ENCODE data around the gene PPP1R12B.
"Not testable (repeated sequence)": the region's sequence is repeated elsewhere in the genome, so short reads cannot be mapped to it uniquely, and the experiment has no call there.

PPP1R12B gene

DNA sequence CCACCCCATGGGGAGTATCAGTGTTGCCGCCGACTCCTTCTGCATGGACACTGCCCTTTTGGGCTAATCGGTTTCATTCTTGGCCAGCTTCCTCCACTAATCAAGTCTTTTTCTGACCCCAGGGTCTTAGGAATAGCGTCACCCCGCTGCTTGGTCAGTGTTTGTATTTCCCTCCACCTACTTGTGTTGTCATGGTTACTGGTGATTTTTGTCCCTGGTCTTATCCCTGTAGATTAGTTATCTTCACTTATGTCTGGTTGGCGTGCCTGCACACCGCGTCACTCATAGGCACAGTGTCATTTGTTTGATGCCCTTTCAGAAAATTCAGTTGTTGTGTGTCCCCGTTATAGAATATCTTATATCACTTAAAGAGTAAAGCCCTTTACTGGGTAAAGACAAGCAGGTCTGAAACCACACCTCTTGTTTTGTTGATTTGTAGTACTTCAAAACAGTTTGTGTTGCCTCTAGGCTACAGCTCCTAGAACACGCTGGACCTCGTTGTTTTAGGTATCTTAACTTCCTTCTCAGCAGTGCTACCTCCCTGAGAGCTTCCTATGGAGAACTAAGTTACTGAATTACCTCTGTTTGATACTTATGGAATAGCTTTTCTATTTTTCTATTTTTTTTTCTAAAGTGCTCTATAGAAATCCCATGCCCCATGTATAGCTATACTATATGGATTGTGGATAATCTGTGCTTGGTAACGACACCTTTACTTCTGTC lies 868 bp downstream of the PPP1R12B start:
- no peak for DNase-seq

GRCh38 chr1:202351725-202352124 lies 3.2 kb downstream of the PPP1R12B start:
- no peak for DNase-seq

GRCh38 chr1:202352583-202353197 lies 4.2 kb downstream of the PPP1R12B start:
- not testable (repeated sequence) for DNase-seq

GRCh38 chr1:202355944-202356553 lies 7.5 kb downstream of the PPP1R12B start:
- DNase-seq: no peak

DNA sequence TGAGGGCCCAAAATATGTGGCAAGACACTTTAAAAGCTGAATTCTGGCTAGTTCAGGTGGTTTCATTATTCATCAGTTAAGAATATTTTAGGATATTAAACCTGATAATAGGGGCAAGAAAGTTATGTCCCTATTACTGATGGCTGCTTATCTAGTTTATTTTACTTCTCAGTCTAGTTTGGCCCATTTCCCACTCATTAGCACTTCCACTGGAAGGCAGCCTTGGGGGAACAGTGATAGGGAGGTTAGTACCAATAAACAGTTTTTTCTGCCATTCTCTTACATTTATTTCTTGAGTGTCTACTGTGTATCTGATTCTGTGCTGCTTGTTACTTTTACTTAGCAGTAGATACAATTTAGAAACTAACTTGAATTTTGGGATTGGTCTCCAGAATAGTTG lies 9.0 kb downstream of the PPP1R12B start:
- DNase-seq: no peak

GRCh38 chr1:202361224-202361623 lies 12.7 kb downstream of the PPP1R12B start:
- no peak for DNase-seq

DNA sequence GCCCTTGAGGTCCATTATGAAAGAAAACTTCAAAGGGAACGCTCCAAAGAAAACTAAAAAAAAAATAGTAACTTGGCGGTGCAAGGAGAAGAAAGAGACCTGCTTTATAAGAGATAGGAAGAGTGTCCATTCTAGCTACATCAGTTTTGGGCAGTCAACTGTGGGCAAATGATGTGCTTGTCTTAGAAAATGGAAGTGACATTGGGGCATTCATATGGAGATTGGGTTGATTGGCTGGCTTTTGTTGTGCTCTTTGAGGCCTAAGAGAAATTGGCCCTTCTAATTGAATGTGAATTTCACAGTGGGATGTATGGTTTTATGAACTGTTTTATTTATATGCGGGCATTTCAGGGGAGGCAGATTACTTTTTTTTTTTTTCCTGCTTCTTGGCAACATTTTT lies 13.2 kb downstream of the PPP1R12B start:
- no peak for DNase-seq

- DNase-seq: no peak
Measured at GRCh38 chr1:202362212-202362611, 13.7 kb downstream of the PPP1R12B start.

GRCh38 chr1:202365092-202365815 lies 16.8 kb downstream of the PPP1R12B start:
- no peak for DNase-seq

- no peak for DNase-seq
Measured at GRCh38 chr1:202367271-202367670, 18.8 kb downstream of the PPP1R12B start.

DNA sequence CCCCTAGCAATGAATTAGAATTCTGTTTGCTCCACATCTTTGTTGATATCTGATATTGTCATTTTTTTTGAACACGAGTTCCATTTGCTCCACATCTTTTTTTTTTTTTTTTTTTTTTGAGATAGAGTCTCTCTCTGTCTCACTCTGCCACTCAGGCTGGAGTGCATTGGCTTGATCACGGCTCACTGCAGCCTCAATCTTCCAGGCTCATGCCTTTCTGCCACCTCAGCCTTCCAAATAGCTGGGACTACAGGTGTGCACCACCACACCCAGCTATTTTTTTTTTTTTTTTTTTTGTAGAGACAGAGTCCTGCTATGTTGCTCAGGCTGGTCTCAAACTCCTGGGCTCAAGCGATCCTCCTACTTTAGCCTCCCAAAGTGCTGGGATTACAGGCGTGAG lies 22.4 kb downstream of the PPP1R12B start:
- DNase-seq: not testable (repeated sequence)

DNA sequence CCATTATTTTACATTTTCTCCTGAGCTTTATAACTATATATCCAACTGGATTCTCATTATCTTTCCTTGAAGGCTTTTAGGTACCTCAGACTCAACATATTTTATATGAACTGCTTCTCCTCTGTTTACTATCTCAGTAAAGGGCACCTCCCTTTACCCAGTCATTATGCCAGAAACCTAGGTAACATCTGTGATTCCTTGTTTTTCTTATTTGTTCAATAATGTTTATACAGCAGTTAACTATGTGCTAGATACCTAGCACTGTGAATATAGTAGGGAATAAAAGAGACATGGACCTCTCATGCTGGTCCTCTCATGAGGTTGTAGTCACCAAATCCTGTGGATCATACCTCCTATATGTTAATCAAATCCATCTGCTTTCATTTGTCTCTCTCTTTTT lies 25.6 kb downstream of the PPP1R12B start:
- no peak for DNase-seq

- not testable (repeated sequence) for DNase-seq
Measured at GRCh38 chr1:202375175-202375574, 26.7 kb downstream of the PPP1R12B start.

- DNase-seq: no peak
Measured at GRCh38 chr1:202376247-202376646, 27.7 kb downstream of the PPP1R12B start.

GRCh38 chr1:202379884-202380529 lies 31.5 kb downstream of the PPP1R12B start:
- DNase-seq: not testable (repeated sequence)

DNA sequence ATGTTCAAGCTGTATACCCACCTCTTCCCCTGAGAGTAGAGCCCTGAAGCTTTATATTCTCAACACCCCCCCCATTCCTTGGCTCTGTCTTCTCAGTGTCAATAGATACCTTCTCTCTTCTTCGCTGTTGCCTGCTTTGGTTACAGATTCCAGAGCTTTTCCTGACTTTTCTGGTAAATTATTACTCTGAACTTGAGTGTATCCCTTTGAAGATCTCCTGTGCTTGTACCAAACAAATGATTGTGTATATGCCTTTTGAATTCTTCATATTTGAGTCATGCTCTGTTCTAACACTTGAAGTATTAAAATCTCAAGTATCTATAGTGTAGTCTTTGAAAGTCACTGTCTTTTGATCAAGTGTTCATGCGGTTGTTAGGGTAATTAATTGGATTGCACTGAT lies 32.0 kb downstream of the PPP1R12B start:
- DNase-seq: not testable (repeated sequence)

DNA sequence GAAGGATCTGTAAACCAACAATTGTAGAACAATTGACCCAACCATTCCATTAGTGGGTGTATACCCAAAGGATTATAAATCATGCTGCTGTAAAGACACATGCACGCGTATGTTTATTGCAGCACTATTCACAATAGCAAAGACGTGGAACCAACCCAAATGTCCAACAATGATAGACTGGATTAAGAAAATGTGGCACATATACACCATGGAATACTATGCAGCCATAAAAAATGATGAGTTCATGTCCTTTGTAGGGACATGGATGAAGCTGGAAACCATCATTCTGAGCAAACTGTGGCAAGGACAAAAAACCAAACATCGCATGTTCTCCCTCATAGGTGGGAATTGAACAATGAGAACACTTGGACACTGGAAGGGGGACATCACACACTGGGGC lies 33.4 kb downstream of the PPP1R12B start:
- not testable (repeated sequence) for DNase-seq

GRCh38 chr1:202395831-202396230 lies 47.3 kb downstream of the PPP1R12B start:
- DNase-seq: not testable (repeated sequence)

DNA sequence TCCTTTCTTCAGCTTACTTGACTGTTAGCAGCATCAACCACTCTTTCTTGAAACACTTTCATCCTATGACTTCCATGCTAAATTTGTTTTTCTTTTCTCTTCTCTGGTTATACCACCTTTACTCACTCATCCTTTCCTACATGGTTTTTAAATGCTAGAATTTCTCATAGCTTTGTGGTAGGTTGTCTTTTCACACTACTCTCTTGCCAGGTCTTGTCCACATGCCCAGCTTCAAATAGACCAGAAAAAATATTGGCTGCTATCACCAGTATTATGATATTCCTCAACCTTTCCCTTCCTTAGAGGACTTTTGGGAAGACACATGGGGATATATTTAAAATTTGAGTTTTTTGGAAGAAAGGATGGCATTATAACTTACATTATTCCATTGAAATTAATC lies 48.8 kb downstream of the PPP1R12B start:
- DNase-seq: no peak

GRCh38 chr1:202398439-202398838 lies 49.9 kb downstream of the PPP1R12B start:
- not testable (repeated sequence) for DNase-seq

- not testable (repeated sequence) for DNase-seq
Measured at GRCh38 chr1:202401771-202402170, 53.3 kb downstream of the PPP1R12B start.

GRCh38 chr1:202403381-202403780 lies 54.9 kb downstream of the PPP1R12B start:
- DNase-seq: not testable (repeated sequence)

DNA sequence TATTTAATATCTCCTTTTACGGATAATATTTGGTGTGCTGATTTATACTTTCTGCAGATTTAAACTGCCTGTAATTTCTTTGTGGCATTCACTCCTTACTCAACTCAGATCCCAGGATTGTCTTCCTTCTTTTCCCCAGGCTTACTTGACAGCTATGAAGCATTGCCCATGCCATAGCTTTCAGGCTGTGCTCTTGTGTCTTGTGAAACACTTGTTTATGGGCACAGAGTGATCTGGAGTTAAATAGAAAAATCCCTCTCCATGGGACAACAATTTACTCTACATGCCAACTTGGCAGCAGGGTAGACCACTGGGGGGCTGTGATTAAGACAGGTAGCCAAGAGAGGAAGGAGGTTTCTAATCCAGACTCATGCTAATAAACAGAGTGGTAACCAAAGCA lies 57.4 kb downstream of the PPP1R12B start:
- DNase-seq: no peak
